CD14-positive monocyte (primary cell): ENCODE data around the gene ARHGEF7. TPM values are rescaled to one million over a fixed set of nuclear protein-coding genes. Genes with fewer than 3 reads are reported as not detected.

Experiments used
- DNase-seq, 3 donors: peaks; one replicate each; pipeline ENCODE4 v3.0.0-alpha.2; 2011 to 2022
- H2AFZ ChIP-seq: 2 replicates; pipeline ENCODE4 v1.6.0; 2012; ENCODE audit warnings: mild to moderate bottlenecking, low read depth, low read length, inconsistent platforms; ENCODE audit not compliant: insufficient read depth, poor library complexity, severe bottlenecking
- H3K27ac ChIP-seq, 2 donors: 1 replicate in 1 of 2; 2 replicates in 1 of 2; pipeline ENCODE4 v1.5.1; 2012 to 2013; ENCODE audit warnings: low read length in 2 of 2, control low read depth in 1 of 2, inconsistent platforms in 1 of 2, low read depth in 1 of 2, mild to moderate bottlenecking in 1 of 2
- H3K27me3 ChIP-seq, 2 donors: one replicate each; pipeline versions ENCODE4 v1.6.0 to v1.6.1; 2011 to 2013; ENCODE audit warnings: low read length in 2 of 2; ENCODE audit not compliant: control insufficient read depth in 2 of 2, insufficient read depth in 2 of 2
- H3K36me3 ChIP-seq, 2 donors: replicated peaks in 1 of 2; 1 replicate in 1 of 2; 2 replicates in 1 of 2; pipeline versions ENCODE4 v1.5.1 to v1.6.1; 2012 to 2013; ENCODE audit warnings: low read length in 2 of 2, control low read depth in 1 of 2, inconsistent platforms in 1 of 2, mild to moderate bottlenecking in 1 of 2; ENCODE audit not compliant: insufficient read depth in 2 of 2, control insufficient read depth in 1 of 2
- H3K4me1 ChIP-seq, 2 donors: 1 replicate in 1 of 2; 2 replicates in 1 of 2; pipeline versions ENCODE4 v1.5.1 to v1.6.1; 2012 to 2013; ENCODE audit warnings: low read length in 2 of 2, control low read depth in 1 of 2, inconsistent platforms in 1 of 2, mild to moderate bottlenecking in 1 of 2, moderate library complexity in 1 of 2; ENCODE audit not compliant: insufficient read depth in 2 of 2, control insufficient read depth in 1 of 2
- H3K4me2 ChIP-seq: replicated peaks from 2 replicates; pipeline ENCODE3; 2012; ENCODE audit warnings: low read length, moderate library complexity, mild to moderate bottlenecking; ENCODE audit not compliant: poor library complexity, severe bottlenecking; ENCODE audit errors: extremely low read depth
- H3K4me3 ChIP-seq, 3 experiments: fragments of 200-600 bp in 1 of 3; sonication (generic) in 1 of 3; replicated peaks in 1 of 3; 1 replicate in 2 of 3; 2 replicates in 1 of 3; pipeline ENCODE4 v1.5.1; 2011 to 2013; ENCODE audit warnings: low read length in 3 of 3, mild to moderate bottlenecking in 3 of 3, control low read depth in 2 of 3, low read depth in 2 of 3, inconsistent platforms in 1 of 3, moderate library complexity in 1 of 3
- H3K79me2 ChIP-seq: 2 replicates; pipeline ENCODE4 v1.6.0; 2012; ENCODE audit warnings: mild to moderate bottlenecking, control low read depth, inconsistent platforms, low read length, moderate library complexity; ENCODE audit not compliant: insufficient read depth
- H3K9ac ChIP-seq: 2 replicates; pipeline ENCODE4 v1.6.0; 2017; ENCODE audit warnings: low read length, mild to moderate bottlenecking; ENCODE audit not compliant: insufficient read depth, poor library complexity, severe bottlenecking
- H3K9me3 ChIP-seq, 2 donors: replicated peaks in 1 of 2; 1 replicate in 1 of 2; 2 replicates in 1 of 2; pipeline versions ENCODE4 v1.5.1 to v1.6.1; 2012 to 2013; ENCODE audit warnings: low read length in 2 of 2, control low read depth in 1 of 2; ENCODE audit not compliant: control insufficient read depth in 1 of 2, insufficient read depth in 1 of 2
- H4K20me1 ChIP-seq: 2 replicates; pipeline ENCODE4 v1.6.0; 2012; ENCODE audit warnings: mild to moderate bottlenecking, low read length, control low read depth, moderate library complexity; ENCODE audit not compliant: insufficient read depth
- H3K27ac Mint-ChIP-seq, 7 donors: one replicate each; pipeline ENCODE4 v1.8.0; 2020; ENCODE audit warnings: mild to moderate bottlenecking in 7 of 7, mixed read lengths in 7 of 7, moderate library complexity in 6 of 7, inconsistent platforms in 2 of 7
- H3K27me3 Mint-ChIP-seq, 3 donors: one replicate each; pipeline ENCODE4 v1.8.0; 2021 to 2022; ENCODE audit warnings: low read depth in 3 of 3, mild to moderate bottlenecking in 3 of 3, mixed read lengths in 3 of 3, moderate library complexity in 3 of 3, inconsistent platforms in 1 of 3
- H3K36me3 Mint-ChIP-seq, 2 donors: one replicate each; pipeline ENCODE4 v1.8.0; 2020; ENCODE audit warnings: mixed read lengths in 2 of 2, inconsistent platforms in 1 of 2, mild to moderate bottlenecking in 1 of 2
- H3K4me1 Mint-ChIP-seq: one replicate; pipeline ENCODE4 v1.8.0; 2020; ENCODE audit warnings: mild to moderate bottlenecking, mixed read lengths
- H3K4me3 Mint-ChIP-seq, 2 donors: one replicate each; pipeline ENCODE4 v1.8.0; 2020; ENCODE audit warnings: mild to moderate bottlenecking in 2 of 2, mixed read lengths in 2 of 2, moderate library complexity in 1 of 2
- H3K9me3 Mint-ChIP-seq, 7 donors: one replicate each; pipeline ENCODE4 v1.8.0; 2020 to 2022; ENCODE audit warnings: mixed read lengths in 7 of 7, mild to moderate bottlenecking in 6 of 7, moderate library complexity in 6 of 7, inconsistent platforms in 2 of 7
- WGBS: methylation state at CpG from one replicate; pipeline ENCODE4 v1.1.5; 2013; ENCODE audit warnings: missing lambda C conversion rate; ENCODE audit not compliant: insufficient coverage; 5-methylcytosine and 5-hydroxymethylcytosine counted together
- intact Hi-C, 2 donors: fragments of 100-400 bp; cut with micrococcal nuclease; formaldehyde crosslinking; loops; one replicate each; pipeline versions ENCODE4 v1.15.0 to v1.15.1; 2023
- polyA plus RNA-seq, 3 donors: library from polyadenylated mRNA; depleted of rRNA in 1 of 3; unstranded in 2 of 3; stranded (reverse) in 1 of 3; fragments of 300-500 nt in 2 of 3; fragments of >200 nt in 1 of 3; fragmentation: Illumina TruSeq in 2 of 3; gene quantifications; 1 replicate in 2 of 3; 2 replicates in 1 of 3; pipeline ENCODE4 v1.2.3, GENCODE V29; 2012 to 2021
- TF ChIP-seq, protein P1 (sequence below): fragments of 200-600 bp; IDR thresholded peaks from one replicate; pipeline ENCODE4 v1.8.0; 2022; ENCODE audit warnings: antibody characterized with exemption, mild to moderate bottlenecking

Gene ARHGEF7
- polyA plus RNA-seq, 3 donors = 4.6 to 29.0 (median 6.1) TPM

GRCh38 chr13:111175372-111175771, 60.3 kb downstream of the ARHGEF7 start:
- Histone ChIP-seq H3K4me1 (no peaks in the 10 kb centered on the region), H3K27ac (no peak overlapping the region), H3K36me3 (peaks cover 3 to 73% of the 10 kb centered on the region in 2 donors), H3K4me2 (no peak overlapping the region), H2AFZ (no peak overlapping the region), H3K9me3 (peaks cover 6 to 14% of the 10 kb centered on the region in 2 donors), H4K20me1 (peaks cover 97% of the 10 kb centered on the region), H3K27me3 (no peaks in the 10 kb centered on the region), H3K79me2 (peaks cover 91% of the 10 kb centered on the region), H3K4me3 (no peak overlapping the region), H3K9ac (no peak overlapping the region)
- H3K4me3 Mint-ChIP-seq = no peak overlapping the region
- H3K4me1 Mint-ChIP-seq = peaks cover 18% of the 10 kb centered on the region
- no peak for DNase-seq
- H3K36me3 Mint-ChIP-seq = peaks cover 53 to 64% of the 10 kb centered on the region in 2 donors
- intact Hi-C loops = no loop called here
- TF ChIP-seq, protein P1, sequence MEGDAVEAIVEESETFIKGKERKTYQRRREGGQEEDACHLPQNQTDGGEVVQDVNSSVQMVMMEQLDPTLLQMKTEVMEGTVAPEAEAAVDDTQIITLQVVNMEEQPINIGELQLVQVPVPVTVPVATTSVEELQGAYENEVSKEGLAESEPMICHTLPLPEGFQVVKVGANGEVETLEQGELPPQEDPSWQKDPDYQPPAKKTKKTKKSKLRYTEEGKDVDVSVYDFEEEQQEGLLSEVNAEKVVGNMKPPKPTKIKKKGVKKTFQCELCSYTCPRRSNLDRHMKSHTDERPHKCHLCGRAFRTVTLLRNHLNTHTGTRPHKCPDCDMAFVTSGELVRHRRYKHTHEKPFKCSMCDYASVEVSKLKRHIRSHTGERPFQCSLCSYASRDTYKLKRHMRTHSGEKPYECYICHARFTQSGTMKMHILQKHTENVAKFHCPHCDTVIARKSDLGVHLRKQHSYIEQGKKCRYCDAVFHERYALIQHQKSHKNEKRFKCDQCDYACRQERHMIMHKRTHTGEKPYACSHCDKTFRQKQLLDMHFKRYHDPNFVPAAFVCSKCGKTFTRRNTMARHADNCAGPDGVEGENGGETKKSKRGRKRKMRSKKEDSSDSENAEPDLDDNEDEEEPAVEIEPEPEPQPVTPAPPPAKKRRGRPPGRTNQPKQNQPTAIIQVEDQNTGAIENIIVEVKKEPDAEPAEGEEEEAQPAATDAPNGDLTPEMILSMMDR = no peak
- peaks cover 0 to 2% (median 0%) of the 10 kb centered on the region in 3 donors for H3K27me3 Mint-ChIP-seq
- WGBS = 100% methylated on average over 4 of the region's 4 CpGs
- H3K9me3 Mint-ChIP-seq = peaks cover 6 to 18% (median 10%) of the 10 kb centered on the region in 7 donors
- H3K27ac Mint-ChIP-seq = peak overlapping the region in 1 of 7 donors; percentile 62

- Mint-ChIP-seq H3K27ac (peak overlapping the region in 2 of 7 donors; percentile 32), H3K4me3 (no peak overlapping the region), H3K36me3 (peaks cover 50 to 68% of the 10 kb centered on the region in 2 donors), H3K27me3 (peaks cover 0 to 2% (median 0%) of the 10 kb centered on the region in 3 donors), H3K9me3 (peaks cover 6 to 18% (median 10%) of the 10 kb centered on the region in 7 donors), H3K4me1 (peaks cover 18% of the 10 kb centered on the region)
- Histone ChIP-seq H3K79me2 (peaks cover 91% of the 10 kb centered on the region), H3K27ac (no peak overlapping the region), H3K4me3 (no peak overlapping the region), H3K4me1 (no peaks in the 10 kb centered on the region), H3K9ac (no peak overlapping the region), H3K27me3 (no peaks in the 10 kb centered on the region), H4K20me1 (peaks cover 97% of the 10 kb centered on the region), H3K36me3 (peaks cover 3 to 69% of the 10 kb centered on the region in 2 donors), H3K9me3 (peaks cover 6 to 14% of the 10 kb centered on the region in 2 donors), H2AFZ (no peak overlapping the region), H3K4me2 (no peak overlapping the region)
- DNase-seq = no peak
- TF ChIP-seq, protein P1 = no peak
- WGBS = no CpG with 5 or more reads among the region's 4 CpGs
- intact Hi-C loops = no loop called here
Measured at GRCh38 chr13:111175935-111176334, 60.8 kb downstream of the ARHGEF7 start.
